Vagina (tissue), 2 donors: ENCODE data around the gene KLHL29.

Experiments
- CTCF ChIP-seq, 3 experiments: fragments of 450-650 bp in 2 of 3; fragments of 200-600 bp in 1 of 3; sonication (generic) in 1 of 3; IDR thresholded peaks; one replicate each; pipeline ENCODE4 v1.5.1; 2017 to 2019; ENCODE audit warnings: antibody characterized with exemption in 3 of 3, mild to moderate bottlenecking in 2 of 3, moderate library complexity in 2 of 3
- POLR2A ChIP-seq, 2 donors: fragments of 450-650 bp; IDR thresholded peaks; one replicate each; pipeline ENCODE4 v1.6.1; 2017; ENCODE audit warnings: antibody characterized with exemption in 2 of 2, mild to moderate bottlenecking in 2 of 2, moderate library complexity in 2 of 2
- POLR2AphosphoS5 ChIP-seq, 2 donors: sonication (generic); formaldehyde crosslinking; IDR thresholded peaks; one replicate each; pipeline ENCODE4 v1.9.0; 2017; ENCODE audit warnings: antibody characterized with exemption in 2 of 2, mild to moderate bottlenecking in 2 of 2, low read depth in 1 of 2; ENCODE audit not compliant: insufficient read depth in 1 of 2

GRCh38 chr2:23745068-23745725, 360.2 kb downstream of the KLHL29 start:
- no peak for TF ChIP-seq CTCF (IDR thresholded peaks at IDR 0.05)
- TF ChIP-seq POLR2AphosphoS5 (IDR thresholded peaks at IDR 0.05; ENCODE audit: insufficient read depth in 1 of 2, low read depth in 1 of 2): no peak
- no peak for TF ChIP-seq POLR2A (IDR thresholded peaks at IDR 0.05)
